Activated CD8-positive, alpha-beta memory T cell treated with anti-CD3 and anti-CD28 coated beads, Interleukin-2, amount 50 U/mL, for 1 hour (primary cell): ENCODE measurements around the gene OGFOD2.

ENCODE experiments used
- DNase-seq: peaks from one replicate; pipeline ENCODE4 v3.0.0-alpha.2; 2020; ENCODE audit errors: extremely low read depth

OGFOD2 gene

GRCh38 chr12:122977655-122978392, 2.8 kb downstream of the OGFOD2 start:
- no peak for DNase-seq

DNA sequence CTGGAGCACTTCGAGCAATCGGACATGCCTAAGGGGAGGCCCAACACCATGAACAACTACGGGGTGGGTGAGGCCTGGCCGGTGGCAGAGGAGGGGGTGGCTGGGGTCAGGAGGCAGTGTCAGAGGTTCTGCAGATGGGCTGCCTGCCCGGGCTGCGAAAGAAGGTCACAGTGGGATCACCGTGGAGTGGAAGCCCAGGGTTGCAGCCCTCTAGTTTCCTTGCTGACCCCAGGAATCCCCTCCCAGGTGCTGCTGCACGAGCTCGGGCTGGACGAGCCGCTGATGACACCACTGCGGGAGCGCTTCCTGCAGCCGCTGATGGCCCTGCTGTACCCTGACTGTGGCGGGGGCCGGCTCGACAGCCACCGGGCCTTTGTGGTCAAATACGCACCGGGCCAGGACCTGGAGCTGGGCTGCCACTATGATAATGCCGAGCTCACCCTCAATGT, 3.5 kb downstream of the OGFOD2 start:
- DNase-seq: no peak

DNA sequence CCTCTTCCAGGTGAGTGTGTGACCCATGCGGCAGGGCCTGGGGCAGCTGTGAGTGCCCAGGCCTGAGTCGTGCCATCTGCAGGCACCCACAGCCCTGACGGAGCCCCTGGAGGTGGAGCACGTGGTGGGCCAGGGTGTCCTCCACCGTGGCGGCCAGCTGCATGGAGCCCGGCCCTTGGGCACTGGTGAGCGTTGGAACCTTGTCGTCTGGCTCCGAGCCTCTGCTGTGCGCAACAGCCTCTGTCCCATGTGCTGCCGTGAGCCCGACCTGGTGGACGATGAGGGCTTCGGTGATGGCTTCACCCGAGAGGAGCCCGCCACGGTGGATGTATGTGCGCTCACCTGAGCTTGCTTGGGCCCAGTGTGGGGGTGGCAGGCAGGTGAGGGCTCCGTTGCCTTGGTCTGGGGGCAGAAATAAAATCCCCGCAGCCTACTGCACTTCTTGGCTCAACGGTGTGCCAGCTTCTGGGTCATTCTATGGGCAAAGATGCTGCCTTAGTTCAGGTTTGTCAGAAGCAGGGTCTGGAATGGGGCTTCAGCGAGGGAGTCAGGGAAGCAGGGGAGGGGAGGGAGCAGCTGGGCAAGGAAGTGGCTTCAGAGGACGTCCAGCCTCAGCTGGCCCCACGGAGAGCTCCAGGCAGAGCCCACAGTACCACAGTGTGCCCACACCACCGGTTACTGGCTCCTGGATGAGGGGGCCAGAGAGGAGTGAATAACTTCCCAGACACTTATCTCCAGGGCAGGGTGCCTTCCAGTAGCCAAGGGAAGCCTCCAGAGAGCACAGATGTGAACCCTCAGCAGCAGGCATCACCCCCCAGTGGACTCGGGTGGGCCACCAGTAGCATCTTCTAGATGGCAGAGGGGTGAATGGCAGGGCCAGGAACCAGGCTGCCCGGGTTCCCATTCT, 4.2 kb downstream of the OGFOD2 start:
- no peak for DNase-seq

- DNase-seq: no peak
Measured at GRCh38 chr12:122979908-122980182, 4.8 kb downstream of the OGFOD2 start.

DNA sequence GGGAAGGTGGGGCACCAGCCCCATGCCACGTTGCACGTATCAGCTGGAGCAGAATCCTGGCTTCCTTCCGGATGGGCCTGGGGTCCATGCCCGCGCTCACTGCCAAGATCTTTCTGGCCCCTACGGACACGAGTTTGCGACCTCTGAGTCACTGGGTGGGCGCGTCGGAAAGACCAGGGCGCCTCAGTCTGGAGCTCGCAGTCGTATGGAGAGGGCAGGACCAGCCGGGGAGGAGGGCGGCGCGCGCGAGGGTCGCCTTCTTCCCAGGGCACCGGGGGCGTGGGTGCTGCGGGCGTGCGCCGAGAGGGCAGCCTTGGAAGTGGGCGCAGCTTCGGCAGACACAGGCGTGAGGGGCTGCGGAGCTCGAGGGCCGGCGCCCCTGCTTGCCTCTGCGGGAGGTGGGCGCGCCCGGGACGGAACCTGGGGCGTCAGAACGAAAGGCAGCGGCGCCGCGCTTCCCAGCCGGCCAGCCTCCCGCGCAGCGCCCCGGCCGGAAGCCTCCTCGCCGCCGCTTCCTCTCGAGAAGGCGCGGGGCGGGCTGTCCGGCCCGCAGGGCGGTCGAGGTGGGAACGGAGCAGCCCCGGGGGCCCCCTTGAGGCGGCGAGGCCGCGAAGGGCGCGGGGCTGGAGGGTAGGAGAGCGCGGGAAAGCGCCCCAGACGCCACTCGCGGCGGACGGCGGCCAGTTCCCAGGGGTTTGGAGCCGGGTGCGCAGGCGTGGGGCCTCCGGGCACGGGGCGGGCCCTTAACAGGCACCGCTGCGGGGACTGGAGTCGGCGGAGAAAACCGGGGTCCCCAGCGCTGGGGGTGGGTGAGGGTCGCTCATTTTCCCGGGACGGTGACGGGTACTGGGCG, 5.4 kb downstream of the OGFOD2 start, which contains the start of gene ARL6IP4:
ARL6IP4 (plus strand) TSS at position 499 of the 853 bp plus-strand sequence. CDS start 459 bp downstream, outside the sequence.
- no peak for DNase-seq

DNA sequence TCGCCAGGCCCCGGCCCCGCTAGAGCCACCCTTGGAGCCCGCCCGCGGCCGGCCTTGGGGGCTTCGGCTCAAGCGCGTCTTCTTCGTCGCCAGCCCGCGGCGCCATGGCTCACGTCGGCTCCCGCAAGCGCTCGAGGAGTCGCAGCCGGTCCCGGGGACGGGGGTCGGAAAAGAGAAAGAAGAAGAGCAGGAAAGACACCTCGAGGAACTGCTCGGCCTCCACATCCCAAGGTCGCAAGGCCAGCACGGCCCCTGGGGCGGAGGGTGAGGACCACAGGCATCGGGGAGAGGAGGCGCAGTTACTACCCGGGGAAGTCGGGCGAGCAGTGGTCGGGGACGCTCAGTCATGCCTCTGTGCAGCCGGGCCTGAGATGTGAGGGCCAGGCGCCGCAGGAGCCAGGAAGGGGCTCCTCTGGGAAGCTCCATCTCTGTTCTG, 6.0 kb downstream of the OGFOD2 start:
- no peak for DNase-seq

DNA sequence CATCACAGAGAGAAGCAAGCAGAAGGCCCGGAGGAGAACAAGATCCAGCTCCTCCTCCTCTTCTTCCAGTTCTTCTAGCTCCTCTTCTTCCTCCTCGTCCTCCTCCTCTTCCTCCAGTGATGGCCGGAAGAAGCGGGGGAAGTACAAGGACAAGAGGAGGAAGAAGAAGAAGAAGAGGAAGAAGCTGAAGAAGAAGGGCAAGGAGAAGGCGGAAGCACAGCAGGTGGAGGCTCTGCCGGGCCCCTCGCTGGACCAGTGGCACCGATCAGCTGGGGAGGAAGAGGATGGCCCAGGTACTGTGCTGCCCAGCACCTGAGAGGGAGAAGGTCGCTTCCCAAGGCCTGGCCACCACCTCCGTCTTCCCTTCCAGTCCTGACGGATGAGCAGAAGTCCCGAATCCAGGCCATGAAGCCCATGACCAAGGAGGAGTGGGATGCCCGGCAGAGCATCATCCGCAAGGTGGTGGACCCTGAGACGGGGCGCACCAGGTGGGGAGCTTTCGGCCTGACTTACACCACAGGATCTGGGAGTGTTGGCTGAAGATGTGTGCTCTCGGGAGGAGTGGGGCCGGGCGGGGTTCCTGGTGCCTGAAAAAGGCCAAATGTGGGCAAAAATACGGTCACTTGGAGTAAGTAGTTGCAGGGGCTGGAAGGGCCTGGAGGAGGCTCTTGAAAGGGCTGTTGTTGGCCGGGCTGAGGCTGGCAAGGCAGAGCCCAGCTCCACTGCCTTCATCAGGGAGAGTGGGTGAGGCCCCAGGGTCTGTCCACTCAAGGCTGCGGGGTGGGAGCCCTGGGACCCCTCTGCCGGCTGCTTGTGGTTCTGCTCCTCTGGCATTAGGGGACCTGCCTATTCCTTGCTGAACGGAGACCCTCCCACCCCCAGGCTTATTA, 6.8 kb downstream of the OGFOD2 start:
- no peak for DNase-seq

GRCh38 chr12:122982477-122982815, 7.4 kb downstream of the OGFOD2 start:
- no peak for DNase-seq

- DNase-seq: no peak
Measured at GRCh38 chr12:122982963-122983788, 8.1 kb downstream of the OGFOD2 start.

DNA sequence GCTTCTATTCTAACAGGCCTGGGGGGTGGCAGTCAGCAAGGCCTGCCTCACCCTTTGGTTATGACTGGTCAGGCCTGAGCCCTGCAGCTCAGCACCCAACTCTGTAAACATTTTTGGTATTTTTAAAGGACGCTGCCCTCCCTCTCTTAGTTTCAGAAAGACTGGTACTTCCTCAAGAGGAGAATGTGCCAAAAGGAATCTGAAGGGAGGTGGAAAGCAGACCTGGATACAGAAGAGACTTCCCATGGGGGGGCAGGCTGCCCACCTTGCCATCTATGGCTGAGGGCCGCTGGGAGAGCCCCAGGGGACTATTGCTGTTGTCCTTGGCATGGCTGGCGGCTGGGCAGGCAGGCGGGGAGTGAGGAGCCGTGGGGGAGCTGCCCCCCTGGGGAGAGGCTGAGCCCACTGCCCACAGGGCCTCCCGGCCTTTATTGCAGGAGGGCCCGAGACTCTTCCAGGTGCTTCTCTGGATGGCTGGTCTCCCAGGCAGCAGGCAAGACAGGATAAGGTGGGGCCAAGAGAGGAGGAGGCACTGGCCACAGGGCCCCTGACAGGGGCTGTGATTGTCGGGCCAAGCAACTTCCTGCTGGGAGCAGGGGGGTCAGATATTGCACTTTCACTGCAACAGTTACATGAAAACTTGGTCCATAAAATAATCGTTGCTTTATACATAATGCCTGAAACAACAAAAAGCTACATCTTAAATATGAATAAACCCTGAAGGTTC, 8.9 kb downstream of the OGFOD2 start:
- no peak for DNase-seq

DNA sequence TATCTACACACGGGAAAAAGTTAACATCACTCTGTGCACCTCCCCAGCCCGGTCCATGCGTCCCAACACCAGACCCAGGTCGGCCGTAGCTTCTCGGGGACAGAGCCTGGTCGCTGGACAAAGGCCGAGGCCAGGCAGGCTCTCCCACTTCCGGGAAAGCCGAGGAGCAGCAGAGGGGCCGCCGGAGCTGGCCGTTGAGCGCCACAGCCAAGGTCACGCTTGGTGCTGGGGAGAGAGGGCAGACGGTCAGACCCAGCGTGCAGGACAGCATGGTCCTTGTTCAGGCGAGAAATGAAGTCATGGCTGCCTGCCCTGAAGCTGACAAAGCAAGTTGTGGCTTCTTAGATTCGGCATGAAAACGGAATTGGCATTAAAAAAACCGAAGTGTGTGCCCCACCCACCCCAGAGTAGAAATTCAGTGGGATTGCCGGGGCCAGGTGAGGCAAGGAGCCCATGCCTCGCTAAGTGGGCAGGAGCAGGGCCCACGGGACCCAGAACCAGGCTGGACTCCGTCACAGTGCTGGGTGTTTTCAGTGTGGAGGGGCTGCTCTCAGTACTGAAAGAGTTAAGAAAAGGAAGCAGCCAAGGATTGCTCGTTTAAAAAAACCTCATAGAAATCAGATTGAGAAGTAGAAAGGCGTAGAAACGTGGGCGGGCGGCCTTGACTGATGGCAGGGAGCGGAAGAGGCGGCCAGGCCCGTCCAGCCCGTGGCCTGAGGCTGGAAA, 9.7 kb downstream of the OGFOD2 start:
- no peak for DNase-seq

GRCh38 chr12:122985338-122986257, 10.6 kb downstream of the OGFOD2 start:
- DNase-seq: no peak

GRCh38 chr12:122986258-122986871, 11.3 kb downstream of the OGFOD2 start:
- no peak for DNase-seq

- no peak for DNase-seq
Measured at GRCh38 chr12:122987086-122987951, 12.3 kb downstream of the OGFOD2 start.

DNA sequence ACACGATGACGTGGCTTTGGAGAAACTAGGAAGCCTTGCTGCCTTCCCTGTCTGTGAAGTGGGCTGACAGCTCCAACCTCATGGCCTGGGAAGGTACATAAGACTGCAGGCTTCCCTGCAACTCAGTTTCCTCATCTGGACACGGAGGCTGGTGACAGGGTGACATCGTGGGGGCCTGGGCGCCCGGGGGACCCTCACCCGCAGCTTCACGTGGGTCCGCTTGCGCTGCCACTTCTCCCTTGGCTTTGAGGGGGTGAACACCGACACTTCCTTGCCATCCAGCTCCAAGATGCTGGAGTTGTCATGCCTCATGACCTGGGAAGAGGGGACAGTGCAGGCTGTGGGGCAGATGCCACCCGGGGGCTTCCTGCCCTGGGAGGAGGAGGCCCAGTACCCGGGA, 13.0 kb downstream of the OGFOD2 start:
- no peak for DNase-seq

- DNase-seq: no peak
Measured at GRCh38 chr12:122988612-122989212, 13.7 kb downstream of the OGFOD2 start.
